Activated effector memory CD4-positive, alpha-beta T cell treated with Interleukin-2 at 50 U/mL for 16 hours (primary cell): ENCODE measurements around the gene ZNF174.

ENCODE experiments used
- DNase-seq: peaks from one replicate; pipeline ENCODE4 v3.0.0-alpha.2; 2020

Gene ZNF174

DNA sequence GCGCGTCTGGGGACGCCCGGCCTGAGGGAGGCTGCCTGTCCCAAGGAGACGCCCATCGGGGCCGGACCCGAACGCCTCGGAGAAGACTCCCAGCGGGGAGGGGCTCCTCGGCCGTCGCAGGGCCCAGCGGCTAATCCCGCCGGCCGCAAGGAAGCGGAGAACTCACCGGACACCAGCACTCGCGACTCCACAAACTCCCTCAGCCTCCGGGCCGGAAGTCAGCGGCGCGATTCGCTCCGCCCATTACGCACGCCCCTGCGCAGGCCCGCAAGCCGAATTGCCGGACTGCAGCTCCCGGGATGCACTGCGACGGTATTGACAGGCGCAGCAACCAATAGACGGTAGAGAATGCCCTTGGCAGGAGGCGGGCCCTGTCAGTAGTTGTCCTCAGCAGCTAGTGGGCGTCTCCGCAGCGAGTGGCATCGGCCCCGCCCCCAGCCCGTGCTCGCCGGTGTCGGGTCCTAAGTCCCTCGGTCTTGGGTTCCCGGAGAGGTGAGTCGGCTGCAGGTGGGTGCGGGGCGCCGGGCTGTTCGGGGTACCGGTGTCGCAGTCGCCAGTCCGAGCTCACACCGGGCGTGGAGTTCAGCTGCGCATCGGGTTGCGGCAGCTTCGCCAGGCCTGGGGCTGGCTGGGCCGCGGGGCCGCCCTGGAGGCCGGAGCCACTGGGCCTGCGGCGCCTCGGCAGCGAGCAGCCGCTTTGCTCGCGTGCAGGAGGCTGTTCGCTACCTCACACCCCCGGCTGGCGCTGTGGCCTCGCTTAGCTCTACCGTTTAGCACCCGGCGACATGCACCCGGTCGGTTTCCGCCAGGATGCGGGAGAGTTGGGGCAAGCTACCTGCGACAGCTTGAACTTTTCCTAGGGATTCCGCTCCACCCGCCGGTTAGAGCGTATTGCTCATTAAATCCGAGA, at the start of gene ZNF174, which contains the start of gene ZSCAN32:
Gene ZNF174, plus strand, starts transcription at position 437 of the 910 bp plus-strand sequence. CDS start 790 bp downstream, outside the sequence.
Gene ZSCAN32, minus strand, starts transcription at position 226 of the 910 bp plus-strand sequence. CDS start 3,447 bp downstream, outside the sequence.
- peak; percentile 98 for DNase-seq

GRCh38 chr16:3355589-3355988, 45.4 kb upstream of the ZNF174 start, which contains the start of gene OR2C1:
OR2C1 (plus strand) TSS chr16:3355889; CDS start chr16:3355941, 52 bp downstream.
- no peak for DNase-seq

DNA sequence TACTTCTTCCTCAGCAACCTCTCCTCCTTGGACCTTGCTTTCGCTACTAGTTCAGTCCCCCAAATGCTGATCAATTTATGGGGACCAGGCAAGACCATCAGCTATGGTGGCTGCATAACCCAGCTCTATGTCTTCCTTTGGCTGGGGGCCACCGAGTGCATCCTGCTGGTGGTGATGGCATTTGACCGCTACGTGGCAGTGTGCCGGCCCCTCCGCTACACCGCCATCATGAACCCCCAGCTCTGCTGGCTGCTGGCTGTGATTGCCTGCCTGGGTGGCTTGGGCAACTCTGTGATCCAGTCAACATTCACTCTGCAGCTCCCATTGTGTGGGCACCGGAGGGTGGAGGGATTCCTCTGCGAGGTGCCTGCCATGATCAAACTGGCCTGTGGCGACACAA, 44.9 kb upstream of the ZNF174 start:
- no peak for DNase-seq

- no peak for DNase-seq
Observed at GRCh38 chr16:3358871-3359270, 42.1 kb upstream of the ZNF174 start.

- no peak for DNase-seq
Observed at GRCh38 chr16:3362931-3363330, 38.1 kb upstream of the ZNF174 start.

- no peak for DNase-seq
Observed at GRCh38 chr16:3363793-3364192, 37.2 kb upstream of the ZNF174 start.

GRCh38 chr16:3364774-3365427, 36.1 kb upstream of the ZNF174 start:
- DNase-seq = peak; percentile 74

DNA sequence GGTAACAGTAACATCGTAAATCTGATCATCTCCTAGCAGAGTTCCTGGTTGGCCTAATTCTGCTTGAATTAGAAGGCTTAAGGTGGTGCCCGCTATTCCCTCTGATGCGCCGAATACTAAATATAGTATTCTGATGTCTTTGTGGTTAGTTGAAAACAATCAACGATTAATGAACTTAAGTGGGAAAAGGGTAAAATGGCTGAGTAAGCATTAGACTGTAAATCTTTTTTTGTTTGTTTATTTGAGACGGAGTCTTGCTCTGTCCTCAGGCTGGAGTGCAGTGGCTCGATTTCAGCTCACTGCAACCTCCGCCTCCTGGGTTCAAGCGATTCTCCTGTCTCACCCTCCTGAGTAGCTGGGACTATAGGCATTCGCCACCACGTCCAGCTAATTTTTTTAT, 31.9 kb upstream of the ZNF174 start:
- no peak for DNase-seq

DNA sequence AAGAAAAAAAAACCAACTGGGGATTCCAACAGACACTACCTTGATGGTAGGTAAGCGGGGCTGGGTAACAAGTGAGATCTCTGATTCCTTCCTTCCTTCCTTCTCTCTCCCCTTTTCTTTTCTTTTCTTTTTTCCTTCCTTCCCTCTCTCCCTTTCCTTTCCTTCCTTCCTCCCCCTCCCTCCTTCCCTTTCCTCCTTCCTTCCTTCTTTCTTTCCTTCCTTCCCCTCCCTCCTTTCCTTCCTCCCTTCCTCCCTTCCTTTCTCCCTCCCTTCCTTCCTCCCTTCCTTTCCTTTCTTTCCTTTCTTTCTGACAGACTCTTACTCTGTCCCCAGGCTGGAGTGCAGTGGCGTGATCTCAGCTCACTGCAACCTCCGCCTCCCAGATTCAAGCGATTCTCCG, 25.3 kb upstream of the ZNF174 start:
- DNase-seq = no peak

GRCh38 chr16:3377917-3378316, 23.1 kb upstream of the ZNF174 start:
- no peak for DNase-seq

- DNase-seq = no peak
Observed at GRCh38 chr16:3383045-3383448, 18.0 kb upstream of the ZNF174 start.

- DNase-seq = no peak
Observed at GRCh38 chr16:3388325-3388724, 12.7 kb upstream of the ZNF174 start.

DNA sequence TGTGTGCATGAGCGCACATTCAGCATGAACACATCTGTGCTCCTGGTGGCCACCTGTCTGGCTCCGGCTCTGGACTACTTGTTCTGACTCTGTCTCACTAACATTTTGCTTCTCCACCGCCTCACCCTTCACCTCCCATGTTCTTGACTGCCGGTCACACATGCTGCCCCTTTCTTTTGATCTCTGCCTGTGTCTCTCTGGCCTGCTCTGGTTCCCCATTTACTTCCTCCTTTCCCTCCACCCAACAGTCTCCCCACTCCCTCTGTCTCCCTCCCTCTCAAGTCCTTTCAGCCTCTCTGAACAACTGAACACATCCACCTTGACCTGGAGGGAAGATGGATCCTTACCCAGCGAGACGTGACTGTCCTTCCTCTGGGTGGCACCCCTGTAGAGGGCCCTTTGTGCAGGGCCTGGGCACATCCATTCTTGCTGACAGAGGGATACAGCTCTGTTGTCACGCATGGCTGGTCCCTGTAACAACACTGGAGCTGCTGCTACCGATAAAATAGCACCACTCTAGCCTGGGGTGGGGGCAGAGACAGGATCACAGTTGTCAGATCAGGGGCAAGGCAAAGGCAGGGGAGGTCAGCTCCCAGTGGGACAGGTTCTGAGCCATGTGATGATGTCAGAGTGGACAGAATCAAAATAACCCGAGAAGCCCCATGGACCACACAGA, 11.2 kb upstream of the ZNF174 start:
- no peak for DNase-seq

- no peak for DNase-seq
Observed at GRCh38 chr16:3400446-3400778, 603 bp upstream of the ZNF174 start.

- DNase-seq = no peak
Observed at GRCh38 chr16:3401719-3402397, 843 bp downstream of the ZNF174 start.

DNA sequence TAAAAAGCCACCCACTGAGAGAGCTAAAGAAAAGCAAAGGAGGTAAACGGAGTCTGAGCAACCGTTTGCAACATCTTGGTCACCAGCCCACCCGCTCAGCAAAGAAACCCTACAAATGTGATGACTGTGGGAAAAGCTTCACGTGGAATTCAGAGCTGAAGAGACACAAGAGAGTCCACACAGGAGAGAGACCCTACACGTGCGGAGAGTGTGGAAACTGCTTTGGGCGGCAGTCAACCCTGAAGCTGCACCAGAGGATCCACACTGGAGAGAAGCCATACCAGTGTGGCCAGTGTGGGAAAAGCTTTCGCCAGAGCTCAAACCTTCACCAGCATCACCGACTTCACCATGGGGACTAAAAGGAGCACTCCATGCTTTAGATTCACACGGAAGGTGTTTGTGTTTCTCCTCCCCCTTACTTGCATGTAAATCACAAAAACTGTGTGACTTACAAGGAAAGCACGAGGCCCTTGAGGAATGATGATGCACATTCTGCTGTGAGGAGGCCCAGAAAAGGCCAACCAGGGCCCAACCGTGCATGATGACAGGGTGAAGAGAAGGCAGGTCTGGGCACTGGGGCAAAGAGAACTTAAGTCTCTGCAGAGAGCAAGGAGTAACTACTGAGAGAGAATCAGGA, 7.7 kb downstream of the ZNF174 start:
- DNase-seq = no peak

- DNase-seq = no peak
Observed at GRCh38 chr16:3413730-3414379, 12.8 kb downstream of the ZNF174 start.

- peak; percentile 40 for DNase-seq
Observed at GRCh38 chr16:3431779-3432219, 30.8 kb downstream of the ZNF174 start.

GRCh38 chr16:3434373-3434772, 33.4 kb downstream of the ZNF174 start:
- no peak for DNase-seq

DNA sequence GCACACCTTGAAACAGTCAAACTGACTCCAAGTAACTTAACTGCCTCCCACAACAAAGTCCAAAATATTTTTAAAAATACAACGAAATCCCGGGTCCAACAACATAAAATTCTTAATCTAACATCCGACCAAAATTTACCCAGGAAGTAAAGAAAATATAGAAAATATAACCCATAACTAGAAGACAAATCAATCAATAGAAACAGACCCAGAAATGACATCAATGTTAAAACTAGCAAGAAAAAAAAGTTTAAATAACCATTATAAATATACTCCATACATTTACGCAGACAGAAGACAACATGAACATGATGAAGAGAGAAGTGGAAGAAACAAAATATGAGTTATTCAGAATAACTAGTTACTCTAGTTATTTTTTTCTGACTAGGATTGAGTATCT, 38.6 kb downstream of the ZNF174 start:
- DNase-seq = no peak

GRCh38 chr16:3443108-3444031, 42.4 kb downstream of the ZNF174 start, which contains the start of the genes NAA60 and ZNF597:
NAA60 (plus strand) TSS chr16:3443680; CDS start chr16:3476228, 32,548 bp downstream.
ZNF597 (minus strand) TSS chr16:3443504; CDS start chr16:3443153, 351 bp downstream.
- DNase-seq = peak; percentile 68
